HG03135 (cell line): Measurements from ENCODE around the gene IFI30.

ENCODE experiments used
- ATAC-seq: cut with Tn5 transposase; IDR thresholded peaks from one replicate; pipeline ENCODE4 v1.9.1; 2021; ENCODE audit warnings: mild to moderate bottlenecking, moderate library complexity; ENCODE audit not compliant: unreplicated experiment

Gene IFI30

DNA sequence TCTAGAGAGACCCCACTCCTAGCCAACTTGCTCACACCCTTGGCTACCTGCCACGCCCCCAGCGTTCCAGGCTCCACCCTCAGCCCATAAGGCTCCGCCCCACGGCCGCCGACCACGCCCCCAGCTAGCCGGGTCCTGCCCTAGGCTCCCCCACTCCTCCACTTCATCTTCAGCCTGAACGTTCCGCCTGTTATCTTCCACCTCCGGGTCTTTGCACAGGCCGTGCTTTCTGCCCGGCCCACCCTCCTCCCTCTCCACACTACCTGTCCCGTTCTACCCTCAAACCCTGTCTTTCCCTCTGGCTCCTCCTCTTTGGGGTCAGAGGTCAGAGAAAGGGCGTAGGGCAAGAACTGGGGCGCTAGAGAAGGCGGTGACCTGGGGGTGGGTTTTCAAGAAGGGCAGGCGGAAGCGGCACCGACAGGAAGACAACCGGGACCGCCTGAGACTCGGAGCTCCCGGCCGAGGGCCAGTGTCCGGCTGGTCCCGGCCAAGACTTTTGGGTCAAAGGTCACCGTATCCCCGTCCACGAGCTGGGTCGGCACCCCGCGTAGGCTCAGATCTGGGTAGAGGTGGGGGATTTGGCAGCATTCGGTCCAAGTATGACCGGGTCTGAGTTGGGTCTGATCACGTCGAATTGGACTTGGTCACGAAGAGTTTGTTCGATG lies 50.4 kb downstream of the IFI30 start:
- ATAC-seq, result no peak

DNA sequence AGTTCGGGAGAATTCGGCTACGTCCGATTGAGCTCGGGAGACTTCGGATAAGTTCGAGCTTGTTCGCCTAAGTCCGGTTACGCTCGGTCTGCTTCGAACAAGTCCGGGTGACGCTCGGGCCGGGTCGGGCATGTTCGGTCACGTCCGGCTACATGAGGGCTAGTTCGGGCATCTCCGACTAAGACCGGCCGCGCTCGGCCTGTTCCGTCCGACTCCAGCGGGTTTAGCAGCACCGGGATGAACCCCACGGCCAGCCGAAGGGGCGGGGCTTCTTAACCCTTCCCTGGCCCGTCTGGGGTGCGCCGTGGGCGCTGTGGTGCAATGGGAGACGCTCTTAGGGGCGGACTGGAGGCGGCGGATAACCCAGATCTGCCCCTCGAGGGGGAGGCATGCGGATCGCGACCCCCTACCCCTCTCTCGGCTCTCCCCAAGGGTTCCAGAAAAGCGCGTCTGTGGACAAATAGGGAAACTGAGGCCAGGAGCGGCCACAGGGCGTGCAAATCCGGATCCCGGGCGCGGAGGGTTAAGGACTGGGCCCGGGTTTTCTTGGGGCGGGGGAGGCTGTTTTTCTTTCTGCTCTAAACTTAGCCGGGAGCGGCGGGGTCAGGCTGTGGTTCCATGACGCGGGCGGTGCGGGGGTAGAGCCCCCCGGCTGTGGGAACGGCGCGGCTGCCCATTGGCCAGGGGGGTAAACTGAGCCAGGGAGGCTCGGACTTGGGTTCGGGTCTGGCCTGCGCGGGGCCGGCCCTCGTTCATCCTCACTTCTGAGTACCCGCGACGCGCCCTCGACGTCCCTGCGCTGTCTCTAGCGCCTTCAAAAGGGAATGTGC lies 51.1 kb downstream of the IFI30 start:
- peak; percentile 85 for ATAC-seq

DNA sequence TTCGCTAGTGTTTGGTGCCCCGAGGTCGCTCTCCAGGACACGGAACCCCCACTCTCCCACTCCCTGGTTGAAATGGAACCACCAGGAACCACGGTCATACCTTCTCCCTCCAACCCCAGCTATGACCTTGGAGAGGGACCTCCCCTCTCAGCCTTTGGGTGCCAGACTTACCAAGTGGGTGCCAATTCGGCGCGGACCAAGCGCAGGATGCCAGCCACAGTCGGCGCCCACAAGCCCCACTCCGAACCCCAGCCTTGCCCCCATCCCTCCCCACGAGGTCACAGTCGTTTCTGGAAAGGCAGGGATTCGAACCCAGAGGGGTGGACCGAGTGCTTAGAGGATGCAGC lies 51.7 kb downstream of the IFI30 start:
- ATAC-seq, result no peak

DNA sequence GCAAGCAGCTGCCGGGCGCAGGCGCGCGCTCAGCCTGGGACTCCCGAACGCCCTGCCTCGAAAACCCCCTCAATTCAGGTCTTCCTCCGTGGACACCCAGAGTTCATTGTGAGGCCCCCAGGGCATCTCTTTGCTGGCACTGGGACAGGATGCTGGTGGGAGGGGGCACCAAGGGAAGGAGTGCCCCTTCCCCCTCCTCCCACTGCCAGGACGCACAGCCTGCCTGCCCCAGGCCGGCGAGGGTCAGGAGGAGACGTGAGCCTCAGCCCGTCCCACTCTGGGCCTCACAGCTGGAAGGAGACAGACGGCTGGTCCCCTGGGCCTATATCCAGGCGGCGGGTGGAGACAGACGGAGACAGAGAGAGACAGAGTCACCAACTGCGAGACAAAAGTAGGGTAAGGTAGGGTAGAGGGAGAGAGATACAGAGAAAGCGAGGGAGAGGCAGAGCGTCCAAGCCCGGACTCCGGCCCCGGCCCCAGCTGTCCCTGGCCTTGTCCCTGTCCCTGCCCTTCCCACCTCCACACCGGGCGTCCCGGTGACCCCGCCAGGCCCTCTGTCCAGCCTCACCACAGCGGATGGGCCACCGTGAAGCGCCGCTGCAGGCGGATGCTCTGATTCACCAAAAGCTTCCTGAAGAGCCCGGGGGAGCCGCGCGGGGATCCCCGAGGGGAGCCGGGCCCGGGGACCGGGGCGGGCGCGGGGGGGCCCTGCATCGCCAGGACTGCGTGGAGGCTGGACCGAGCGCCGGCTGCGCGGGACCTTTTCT lies 52.3 kb downstream of the IFI30 start, which contains the start of gene PDE4C:
TSS of gene PDE4C (minus strand) at position 737 of the 767 bp plus-strand sequence. CDS start at position 714, 23 bp downstream.
- no peak for ATAC-seq

DNA sequence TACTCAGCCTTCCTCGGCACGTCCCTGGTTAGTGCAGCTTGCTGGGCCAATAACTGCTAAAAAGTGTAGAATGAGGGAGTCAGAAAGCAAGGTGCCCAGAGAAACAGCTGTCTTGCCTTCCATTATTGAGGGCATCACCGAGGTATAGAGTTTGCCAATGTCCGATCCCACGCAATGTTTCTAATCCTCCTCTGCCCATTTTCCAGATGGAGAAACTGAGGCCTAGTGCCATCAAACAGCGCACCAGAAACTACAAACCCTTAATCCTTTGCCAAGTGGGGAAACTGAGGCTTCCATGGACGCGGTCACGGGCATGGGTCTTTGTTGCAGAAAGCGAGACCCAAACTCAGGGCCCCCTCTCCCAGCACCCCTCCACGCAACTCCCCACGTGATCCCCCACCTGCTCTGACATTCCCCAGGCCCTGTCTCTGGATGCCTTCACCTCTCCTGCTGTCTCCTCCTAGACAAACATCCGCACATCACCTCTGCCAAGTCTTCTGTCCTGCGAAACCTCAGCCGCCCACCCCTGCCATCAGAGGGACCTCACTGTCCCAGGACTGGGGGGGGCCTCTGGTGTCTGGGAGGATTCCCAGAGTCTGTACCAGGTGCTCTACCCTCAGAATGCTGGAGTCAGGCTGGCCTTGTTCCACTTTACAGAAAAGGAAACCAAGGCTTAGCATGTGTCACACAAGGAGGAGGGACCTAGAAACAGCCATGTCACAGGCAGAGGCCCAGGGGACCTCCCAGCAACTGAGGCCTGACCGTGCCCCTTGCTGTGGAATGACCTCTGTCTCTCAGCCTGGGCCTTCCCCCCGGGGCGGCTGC lies 53.6 kb downstream of the IFI30 start:
- ATAC-seq, result no peak
